DOHH2 (cell line): Measurements from ENCODE around the gene OVCA2.

ENCODE experiments used
- H3F3A ChIP-seq: fragments of 200-600 bp; sonication (generic), shearing (Covaris generic); 2 replicates; pipeline ENCODE4 v1.6.0; 2016; ENCODE audit warnings: antibody characterized with exemption, mild to moderate bottlenecking; ENCODE audit not compliant: control insufficient read depth, insufficient read depth
- H3K27ac ChIP-seq: fragments of 200-600 bp; sonication (generic); 2 replicates; pipeline ENCODE4 v1.5.1; 2014; ENCODE audit warnings: low read depth, mild to moderate bottlenecking, low read length, moderate library complexity
- H3K27me3 ChIP-seq: fragments of 200-600 bp; sonication (generic); 2 replicates; pipeline ENCODE4 v1.6.1; 2014; ENCODE audit warnings: mild to moderate bottlenecking, low read length, mixed read lengths; ENCODE audit not compliant: control insufficient read depth
- H3K36me3 ChIP-seq: fragments of 200-600 bp; sonication (generic); 2 replicates; pipeline ENCODE4 v1.6.1; 2014; ENCODE audit warnings: mild to moderate bottlenecking, low read length, moderate library complexity, mixed read lengths; ENCODE audit not compliant: control insufficient read depth
- H3K4me1 ChIP-seq: fragments of 200-600 bp; sonication (generic); 2 replicates; pipeline ENCODE4 v1.6.1; 2014; ENCODE audit warnings: mild to moderate bottlenecking, low read length, mixed read lengths; ENCODE audit not compliant: control insufficient read depth
- H3K4me2 ChIP-seq: fragments of 200-600 bp; sonication (generic); 2 replicates; pipeline ENCODE4 v1.6.0; 2014; ENCODE audit warnings: mild to moderate bottlenecking, low read length, moderate library complexity
- H3K4me3 ChIP-seq: fragments of 200-600 bp; sonication (generic); 2 replicates; pipeline ENCODE4 v1.5.1; 2014; ENCODE audit warnings: mild to moderate bottlenecking, low read length, mixed read lengths
- H3K79me2 ChIP-seq: fragments of 200-600 bp; sonication (generic); 2 replicates; pipeline ENCODE4 v1.6.1; 2014; ENCODE audit warnings: mild to moderate bottlenecking, low read length, mixed read lengths; ENCODE audit not compliant: control insufficient read depth
- H3K9me2 ChIP-seq: fragments of 200-600 bp; sonication (generic); replicated peaks from 2 replicates; pipeline ENCODE4 v1.6.1; 2014; ENCODE audit warnings: mild to moderate bottlenecking, low read length, mixed read lengths; ENCODE audit not compliant: control insufficient read depth
- H3K9me3 ChIP-seq: fragments of 200-600 bp; sonication (generic); 2 replicates; pipeline ENCODE4 v1.6.1; 2014; ENCODE audit warnings: antibody characterized with exemption, low read length, mixed read lengths; ENCODE audit not compliant: control insufficient read depth, insufficient read depth
- H4K20me1 ChIP-seq: fragments of 200-600 bp; sonication (generic); 2 replicates; pipeline ENCODE4 v1.6.0; 2014; ENCODE audit warnings: low read depth, mild to moderate bottlenecking, antibody characterized with exemption, low read length, moderate library complexity; ENCODE audit not compliant: control insufficient read depth, insufficient read depth
- CTCF ChIP-seq: fragments of 200-600 bp; sonication (generic); IDR thresholded peaks from one replicate; pipeline ENCODE4 v1.5.1; 2014; ENCODE audit warnings: antibody characterized with exemption, mild to moderate bottlenecking, low read depth, low read length; ENCODE audit not compliant: poor library complexity, severe bottlenecking
- EZH2phosphoT487 ChIP-seq: fragments of 200-600 bp; sonication (generic); IDR thresholded peaks from 2 replicates; pipeline ENCODE4 v1.6.1; 2017; ENCODE audit warnings: borderline replicate concordance, mild to moderate bottlenecking, antibody characterized with exemption, low read length, moderate library complexity, mixed read lengths

Gene OVCA2

GRCh38 chr17:2016494-2016893 lies 25.3 kb upstream of the OVCA2 start:
- H4K20me1 ChIP-seq: no peaks in the 10 kb centered on the region; the same call in 1 of the 2 replicates
- peaks cover 5% of the 10 kb centered on the region for H3K4me1 ChIP-seq
- TF ChIP-seq EZH2phosphoT487: no peak
- H3K79me2 ChIP-seq: no peaks in the 10 kb centered on the region
- no peaks in the 10 kb centered on the region for H3K36me3 ChIP-seq
- H3K9me3 ChIP-seq: no peaks in the 10 kb centered on the region
- H3K27ac ChIP-seq: no peak overlapping the region
- H3K9me2 ChIP-seq: no peaks in the 10 kb centered on the region
- H3K4me3 ChIP-seq: no peak overlapping the region
- no peaks in the 10 kb centered on the region for H3F3A ChIP-seq
- H3K4me2 ChIP-seq: no peak overlapping the region
- H3K27me3 ChIP-seq: peaks cover 47% of the 10 kb centered on the region

GRCh38 chr17:2017274-2017941 lies 24.4 kb upstream of the OVCA2 start:
- Histone ChIP-seq H3K4me1 (peaks cover 5% of the 10 kb centered on the region), H3F3A (no peaks in the 10 kb centered on the region), H3K79me2 (no peaks in the 10 kb centered on the region), H4K20me1 (no peaks in the 10 kb centered on the region; the same call in 1 of the 2 replicates), H3K4me3 (no peak overlapping the region), H3K27me3 (peaks cover 44% of the 10 kb centered on the region), H3K9me2 (no peaks in the 10 kb centered on the region), H3K9me3 (no peaks in the 10 kb centered on the region), H3K36me3 (no peaks in the 10 kb centered on the region), H3K4me2 (no peak overlapping the region), H3K27ac (no peak overlapping the region)
- TF ChIP-seq EZH2phosphoT487 (no peak), CTCF (no peak)

- no peaks in the 10 kb centered on the region; the same call in 1 of the 2 replicates for H4K20me1 ChIP-seq
- H3K4me1 ChIP-seq: peaks cover 5% of the 10 kb centered on the region
- no peaks in the 10 kb centered on the region for H3F3A ChIP-seq
- no peaks in the 10 kb centered on the region for H3K79me2 ChIP-seq
- no peak for TF ChIP-seq CTCF
- TF ChIP-seq EZH2phosphoT487: no peak
- H3K9me3 ChIP-seq: no peaks in the 10 kb centered on the region
- peaks cover 54% of the 10 kb centered on the region for H3K27me3 ChIP-seq
- no peaks in the 10 kb centered on the region for H3K36me3 ChIP-seq
- no peaks in the 10 kb centered on the region for H3K9me2 ChIP-seq
- H3K4me2 ChIP-seq: no peak overlapping the region
- H3K4me3 ChIP-seq: no peak overlapping the region
- no peak overlapping the region for H3K27ac ChIP-seq
Measured at GRCh38 chr17:2018716-2019510, 22.9 kb upstream of the OVCA2 start.

- H3K4me3 ChIP-seq: no peak overlapping the region
- no peaks in the 10 kb centered on the region for H3K9me3 ChIP-seq
- H3K9me2 ChIP-seq: no peaks in the 10 kb centered on the region
- peaks cover 6% of the 10 kb centered on the region for H3K4me1 ChIP-seq
- no peaks in the 10 kb centered on the region for H3K79me2 ChIP-seq
- H3K27ac ChIP-seq: no peak overlapping the region
- H3K4me2 ChIP-seq: no peak overlapping the region
- TF ChIP-seq EZH2phosphoT487: no peak
- no peak for TF ChIP-seq CTCF
- no peaks in the 10 kb centered on the region; the same call in 1 of the 2 replicates for H4K20me1 ChIP-seq
- H3K27me3 ChIP-seq: peaks cover 62% of the 10 kb centered on the region
- no peaks in the 10 kb centered on the region for H3K36me3 ChIP-seq
- no peaks in the 10 kb centered on the region for H3F3A ChIP-seq
Measured at GRCh38 chr17:2019723-2020122, 22.1 kb upstream of the OVCA2 start.
